GM19452 (cell line): ENCODE results near the gene CACNG3.

ENCODE experiments used
- ATAC-seq: cut with Tn5 transposase; IDR thresholded peaks from one replicate; pipeline ENCODE4 v1.9.1; 2021; ENCODE audit not compliant: unreplicated experiment

Gene CACNG3

GRCh38 chr16:24381470-24382118 is 125.5 kb downstream of the CACNG3 start:
- ATAC-seq = no peak

DNA sequence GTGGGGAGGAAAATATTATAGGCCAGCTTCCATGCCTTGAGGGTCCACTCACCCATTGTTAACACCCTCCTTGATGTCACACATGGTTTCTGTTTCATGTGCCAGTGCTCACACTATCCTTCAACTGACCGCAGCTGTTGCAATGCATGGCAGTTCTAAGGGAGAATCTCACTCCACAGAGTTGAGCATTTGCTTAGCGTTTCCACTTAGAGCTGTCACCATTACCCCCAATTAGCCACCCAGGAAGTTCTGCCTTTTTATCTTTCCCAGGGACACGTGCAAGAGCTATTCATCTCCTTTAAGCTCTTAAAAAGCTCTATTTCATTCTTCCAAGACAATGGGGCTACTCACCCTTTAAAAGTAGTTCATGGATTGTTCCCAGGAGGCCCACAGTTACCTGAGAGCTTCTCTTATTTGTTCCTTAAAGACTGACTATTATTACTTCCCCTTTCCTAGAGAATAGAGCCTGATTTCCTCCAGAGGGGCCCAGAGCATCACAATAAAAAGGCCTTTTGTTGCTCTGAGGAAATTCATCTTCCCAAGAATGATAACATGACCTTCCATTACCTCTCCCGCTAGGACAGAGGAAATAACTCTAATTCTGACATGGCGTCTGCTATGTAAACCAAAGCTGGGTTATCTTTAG is 126.8 kb downstream of the CACNG3 start:
- ATAC-seq = no peak

DNA sequence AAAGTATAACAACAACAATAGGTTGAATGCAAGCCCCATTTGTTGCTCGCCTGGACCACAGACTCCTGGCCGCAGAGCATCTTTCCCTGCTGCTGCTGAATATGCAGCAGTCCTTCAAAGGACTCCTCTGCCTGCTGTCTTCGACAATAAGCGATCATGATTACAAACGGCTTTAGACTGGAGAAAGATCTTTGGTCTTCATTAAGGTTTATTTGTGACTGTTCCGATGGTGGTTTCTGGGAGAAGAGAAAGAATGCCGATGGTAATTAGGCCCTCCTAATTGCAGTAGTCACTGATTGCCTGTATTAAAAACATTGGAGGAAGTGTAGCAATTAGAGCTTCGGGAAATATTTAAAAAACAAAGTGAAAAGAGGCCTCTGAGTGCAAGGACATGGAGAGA is 138.2 kb downstream of the CACNG3 start:
- ATAC-seq = no peak

- ATAC-seq = no peak
Measured at GRCh38 chr16:24396350-24397271, 140.5 kb downstream of the CACNG3 start.

- no peak for ATAC-seq
Measured at GRCh38 chr16:24409045-24409444, 152.9 kb downstream of the CACNG3 start.
